Neutrophil (primary cell): Measurements from ENCODE around the gene MYO15B.

Experiments used
- H3K27ac ChIP-seq: fragments of 200-600 bp; sonication (generic); 2 replicates; pipeline ENCODE4 v1.5.1; 2016; ENCODE audit warnings: mild to moderate bottlenecking, moderate library complexity
- H3K27me3 ChIP-seq: fragments of 200-600 bp; sonication (generic); 2 replicates; pipeline ENCODE4 v1.6.0; 2016; ENCODE audit warnings: mild to moderate bottlenecking
- H3K36me3 ChIP-seq: fragments of 200-600 bp; sonication (generic); 2 replicates; pipeline ENCODE4 v1.5.1; 2017
- H3K4me1 ChIP-seq, 2 experiments: fragments of 200-600 bp in 1 of 2; sonication (generic) in 1 of 2; 1 replicate in 1 of 2; 2 replicates in 1 of 2; pipeline versions ENCODE4 v1.5.1 to v1.6.1; 2013 to 2016; ENCODE audit warnings: low read depth in 1 of 2, low read length in 1 of 2, mild to moderate bottlenecking in 1 of 2, moderate library complexity in 1 of 2; ENCODE audit not compliant: control insufficient read depth in 1 of 2, insufficient read depth in 1 of 2
- H3K4me3 ChIP-seq, 2 experiments: fragments of 200-600 bp in 1 of 2; sonication (generic) in 1 of 2; 1 replicate in 1 of 2; 2 replicates in 1 of 2; pipeline ENCODE4 v1.5.1; 2013 to 2016; ENCODE audit warnings: low read depth in 1 of 2, low read length in 1 of 2, mild to moderate bottlenecking in 1 of 2, moderate library complexity in 1 of 2
- H3K9me3 ChIP-seq: fragments of 200-600 bp; sonication (generic); 2 replicates; pipeline ENCODE4 v1.5.1; 2016
- TF ChIP-seq, protein P1 (sequence below): fragments of 200-600 bp; sonication (generic); IDR thresholded peaks from 2 replicates; pipeline ENCODE4 v1.5.1; 2016; ENCODE audit warnings: antibody characterized with exemption

MYO15B gene

DNA sequence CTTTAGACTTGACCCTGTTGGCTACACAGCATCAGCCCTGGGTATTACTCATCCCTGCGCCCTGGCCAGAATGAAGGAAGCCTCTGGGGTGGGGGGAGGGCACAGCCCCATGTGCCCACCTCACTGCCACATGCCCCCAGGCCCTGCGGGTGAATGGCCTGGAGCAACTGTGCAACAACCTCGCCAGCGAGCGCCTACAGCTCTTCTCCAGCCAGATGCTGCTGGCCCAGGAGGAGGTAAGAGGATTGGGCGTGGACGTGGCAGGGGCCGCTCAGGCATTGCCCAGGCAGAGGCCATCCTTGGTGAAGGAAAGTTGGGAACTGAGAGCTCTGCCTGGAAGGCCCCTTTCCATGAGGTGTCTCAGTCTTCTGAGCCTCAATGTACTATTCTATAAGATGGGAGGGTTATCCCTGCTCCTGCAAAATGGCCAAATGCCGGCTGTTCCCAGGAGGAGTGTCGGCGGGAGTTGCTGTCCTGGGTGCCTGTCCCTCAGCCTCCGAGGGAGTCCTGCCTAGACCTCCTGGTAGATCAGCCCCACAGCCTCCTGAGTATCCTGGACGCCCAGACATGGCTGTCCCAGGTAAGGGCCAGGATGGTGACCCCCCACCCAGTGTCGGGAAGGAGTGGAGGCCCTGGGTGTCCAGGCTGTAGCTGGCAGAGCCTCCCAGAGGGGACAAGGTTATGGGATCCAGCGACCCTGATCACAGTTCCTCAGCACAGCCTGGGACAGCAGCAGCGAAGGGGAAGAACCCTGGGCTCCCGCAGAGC, 8.9 kb downstream of the MYO15B start:
- TF ChIP-seq, protein P1, sequence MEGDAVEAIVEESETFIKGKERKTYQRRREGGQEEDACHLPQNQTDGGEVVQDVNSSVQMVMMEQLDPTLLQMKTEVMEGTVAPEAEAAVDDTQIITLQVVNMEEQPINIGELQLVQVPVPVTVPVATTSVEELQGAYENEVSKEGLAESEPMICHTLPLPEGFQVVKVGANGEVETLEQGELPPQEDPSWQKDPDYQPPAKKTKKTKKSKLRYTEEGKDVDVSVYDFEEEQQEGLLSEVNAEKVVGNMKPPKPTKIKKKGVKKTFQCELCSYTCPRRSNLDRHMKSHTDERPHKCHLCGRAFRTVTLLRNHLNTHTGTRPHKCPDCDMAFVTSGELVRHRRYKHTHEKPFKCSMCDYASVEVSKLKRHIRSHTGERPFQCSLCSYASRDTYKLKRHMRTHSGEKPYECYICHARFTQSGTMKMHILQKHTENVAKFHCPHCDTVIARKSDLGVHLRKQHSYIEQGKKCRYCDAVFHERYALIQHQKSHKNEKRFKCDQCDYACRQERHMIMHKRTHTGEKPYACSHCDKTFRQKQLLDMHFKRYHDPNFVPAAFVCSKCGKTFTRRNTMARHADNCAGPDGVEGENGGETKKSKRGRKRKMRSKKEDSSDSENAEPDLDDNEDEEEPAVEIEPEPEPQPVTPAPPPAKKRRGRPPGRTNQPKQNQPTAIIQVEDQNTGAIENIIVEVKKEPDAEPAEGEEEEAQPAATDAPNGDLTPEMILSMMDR, result no peak
- peaks cover 29% of the 10 kb centered on the region for H3K36me3 ChIP-seq
- no peaks in the 10 kb centered on the region for H3K27me3 ChIP-seq
- no peak overlapping the region for H3K27ac ChIP-seq
- no peak overlapping the region for H3K4me3 ChIP-seq
- H3K9me3 ChIP-seq, result no peaks in the 10 kb centered on the region
- H3K4me1 ChIP-seq, result no peaks in the 10 kb centered on the region

DNA sequence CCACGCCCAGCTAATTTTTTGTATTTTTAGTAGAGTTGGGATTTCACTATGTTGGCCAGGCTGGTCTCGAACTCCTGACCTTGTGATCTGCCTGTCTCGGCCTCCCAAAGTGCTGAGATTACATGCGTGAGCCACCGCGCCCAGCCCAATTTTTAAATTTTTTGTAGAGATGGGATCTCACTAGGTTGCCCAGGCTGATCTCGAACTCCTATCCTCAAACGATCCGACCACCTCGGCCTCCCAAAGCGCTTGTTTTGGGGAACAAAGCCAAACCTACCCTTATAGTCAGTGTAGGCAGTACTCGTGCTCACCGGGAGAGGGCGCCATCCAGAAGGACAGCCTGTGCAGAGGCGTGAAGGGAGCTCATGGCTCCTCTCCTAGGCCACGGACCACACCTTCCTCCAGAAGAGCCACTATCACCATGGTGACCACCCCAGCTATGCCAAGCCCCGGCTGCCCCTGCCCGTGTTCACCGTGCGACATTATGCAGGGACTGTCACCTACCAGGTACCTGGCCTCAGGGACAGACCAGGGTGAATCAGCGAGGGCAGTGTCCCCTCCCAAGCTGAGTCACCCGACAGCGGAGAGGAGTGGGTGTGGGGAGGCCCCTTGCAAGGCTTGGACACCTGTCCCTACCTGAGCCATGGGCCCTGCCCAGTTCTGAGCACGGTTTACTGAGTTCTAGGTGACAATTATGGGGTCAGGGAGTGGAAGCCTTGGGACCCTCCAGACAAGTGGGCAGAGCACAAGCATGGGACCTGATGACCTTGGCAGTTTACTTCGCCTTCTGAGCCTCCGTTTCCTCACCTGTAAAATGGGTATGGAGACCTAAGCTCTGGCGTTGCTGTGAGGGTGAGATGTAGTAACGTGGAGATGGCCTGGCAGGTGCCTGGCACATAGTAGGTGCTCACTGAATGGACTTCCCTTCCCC, 13.7 kb downstream of the MYO15B start:
- Histone ChIP-seq H3K27me3 (no peaks in the 10 kb centered on the region), H3K9me3 (no peaks in the 10 kb centered on the region), H3K4me1 (no peaks in the 10 kb centered on the region), H3K4me3 (no peak overlapping the region), H3K36me3 (peaks cover 35% of the 10 kb centered on the region), H3K27ac (no peak overlapping the region)
- TF ChIP-seq, protein P1, result peak; percentile 79

DNA sequence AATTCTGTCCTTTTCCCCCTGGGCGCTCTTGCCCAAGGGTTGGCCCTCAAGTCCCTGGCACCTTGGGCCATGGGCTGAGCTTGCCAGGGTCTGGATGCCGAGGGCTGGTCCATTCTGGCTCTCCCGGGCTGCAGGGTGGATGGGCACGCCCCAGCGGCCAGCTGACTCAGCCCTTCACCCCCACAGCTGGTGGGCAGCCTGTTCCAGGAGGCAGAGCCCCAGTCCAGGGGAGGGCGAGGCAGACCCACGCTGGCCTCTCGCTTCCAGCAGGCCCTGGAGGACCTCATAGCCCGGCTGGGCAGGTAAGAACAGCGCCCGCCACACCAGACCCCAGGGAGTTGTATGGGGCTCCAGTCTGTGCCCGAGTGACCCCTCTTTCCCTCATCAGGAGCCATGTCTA, 15.0 kb downstream of the MYO15B start:
- no peaks in the 10 kb centered on the region for H3K4me1 ChIP-seq
- H3K4me3 ChIP-seq, result no peak overlapping the region
- peaks cover 41% of the 10 kb centered on the region for H3K36me3 ChIP-seq
- TF ChIP-seq, protein P1, result no peak
- no peaks in the 10 kb centered on the region for H3K9me3 ChIP-seq
- H3K27me3 ChIP-seq, result no peaks in the 10 kb centered on the region
- H3K27ac ChIP-seq, result no peak overlapping the region

DNA sequence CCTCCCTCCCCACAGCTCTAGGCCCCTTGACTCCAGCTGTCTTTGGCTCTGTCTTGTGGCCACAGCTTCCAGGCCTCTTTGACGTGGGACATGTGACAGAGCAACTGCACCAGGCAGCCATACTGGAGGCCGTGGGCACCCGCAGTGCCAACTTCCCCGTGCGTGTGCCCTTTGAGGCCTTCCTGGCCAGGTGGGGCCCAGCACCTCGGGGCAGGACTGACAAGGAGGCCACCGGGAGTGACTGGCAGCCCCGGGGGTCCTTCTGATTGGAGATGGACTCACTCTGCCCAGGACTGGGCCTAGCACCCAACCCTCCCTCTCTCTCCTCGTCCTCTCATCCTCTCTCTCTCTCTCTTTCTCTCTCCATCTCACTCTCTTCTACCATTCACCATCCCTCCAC, 15.5 kb downstream of the MYO15B start:
- no peaks in the 10 kb centered on the region for H3K4me1 ChIP-seq
- TF ChIP-seq, protein P1, result no peak
- no peaks in the 10 kb centered on the region for H3K9me3 ChIP-seq
- H3K27me3 ChIP-seq, result no peaks in the 10 kb centered on the region
- H3K4me3 ChIP-seq, result no peak overlapping the region
- H3K27ac ChIP-seq, result no peak overlapping the region
- peaks cover 46% of the 10 kb centered on the region for H3K36me3 ChIP-seq

DNA sequence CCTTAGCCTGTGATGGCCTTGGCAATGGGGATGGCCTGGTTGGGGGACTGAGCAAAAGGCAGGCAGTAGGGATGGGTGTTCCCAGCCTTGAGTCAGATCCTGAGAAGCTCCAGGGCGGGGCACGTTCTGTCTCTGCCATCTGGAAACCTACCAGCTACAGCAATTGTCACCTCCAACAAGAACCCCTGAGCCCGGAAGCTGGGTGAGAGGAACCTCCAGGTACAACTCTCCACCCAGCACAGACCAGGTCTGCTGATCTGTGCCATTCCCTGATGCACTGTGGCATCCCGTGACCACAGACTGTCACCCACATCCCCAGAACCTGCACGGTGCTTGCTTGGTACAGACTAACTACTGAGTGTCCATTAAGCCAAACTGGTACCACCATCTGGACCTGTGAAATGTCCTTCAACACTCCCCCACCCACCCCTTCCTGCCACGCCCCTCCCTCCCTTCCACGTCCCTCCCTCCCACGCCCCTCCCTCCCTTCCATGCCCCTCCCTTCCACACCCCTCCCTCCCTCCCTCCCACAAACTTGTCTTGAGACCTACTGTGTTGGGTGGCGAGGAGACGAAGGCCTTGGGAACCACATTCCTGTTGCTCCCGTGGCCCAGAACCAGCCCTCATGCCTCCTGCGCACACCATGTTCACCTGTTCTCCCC, 16.6 kb downstream of the MYO15B start:
- H3K4me3 ChIP-seq, result no peak overlapping the region
- H3K36me3 ChIP-seq, result peaks cover 46% of the 10 kb centered on the region
- H3K27ac ChIP-seq, result no peak overlapping the region
- H3K4me1 ChIP-seq, result no peaks in the 10 kb centered on the region
- TF ChIP-seq, protein P1, result no peak
- no peaks in the 10 kb centered on the region for H3K9me3 ChIP-seq
- H3K27me3 ChIP-seq, result no peaks in the 10 kb centered on the region
